CD4-positive, alpha-beta T cell (primary cell): ENCODE results near the gene VPS37C. TPM values are rescaled to one million over a fixed set of nuclear protein-coding genes. Genes with fewer than 3 reads are reported as not detected.

Experiments
- ATAC-seq: fragments of 200-7000 bp; cut with Tn5 transposase; one replicate; pipeline ENCODE4 v1.10.0; 2022; ENCODE audit warnings: mild to moderate bottlenecking; ENCODE audit not compliant: poor library complexity
- CTCF ChIA-PET: fragments of 350-600 bp; sonication (Branson Sonifier 250); formaldehyde crosslinking; loops from one replicate; lab custom pipeline; 2021; ENCODE audit warnings: antibody characterized with exemption, inconsistent platforms; lab: Charles Lee
- POLR2A ChIA-PET: fragments of 350-600 bp; sonication (Branson Sonifier 250); formaldehyde crosslinking; loops from one replicate; lab custom pipeline; 2021; ENCODE audit warnings: antibody characterized with exemption, inconsistent platforms; lab: Charles Lee
- DNase-seq, 14 experiments: peaks; one replicate each; pipeline ENCODE4 v3.0.0-alpha.2; 2013 to 2020; ENCODE audit warnings: mixed read lengths in 2 of 14
- H3K27ac ChIP-seq, 2 donors: one replicate each; pipeline versions ENCODE4 v1.5.1 to v1.7.0; 2013; ENCODE audit warnings: low read length in 2 of 2, low read depth in 1 of 2, mild to moderate bottlenecking in 1 of 2
- H3K27me3 ChIP-seq, 2 experiments: 1 replicate in 1 of 2; 2 replicates in 1 of 2; pipeline versions ENCODE4 v1.6.1 to v1.7.0; 2013; ENCODE audit warnings: low read length in 2 of 2, control low read depth in 1 of 2, mild to moderate bottlenecking in 1 of 2, moderate library complexity in 1 of 2; ENCODE audit not compliant: insufficient read depth in 2 of 2, control insufficient read depth in 1 of 2
- H3K36me3 ChIP-seq: one replicate; pipeline ENCODE4 v1.6.1; 2013; ENCODE audit warnings: low read length, control low read depth; ENCODE audit not compliant: insufficient read depth
- H3K4me1 ChIP-seq: one replicate; pipeline ENCODE4 v1.6.1; 2013; ENCODE audit warnings: low read length, control low read depth; ENCODE audit not compliant: insufficient read depth
- H3K4me3 ChIP-seq: one replicate; pipeline ENCODE4 v1.5.1; 2013; ENCODE audit warnings: mild to moderate bottlenecking, low read length, moderate library complexity
- H3K9me3 ChIP-seq, 2 experiments: 1 replicate in 1 of 2; 2 replicates in 1 of 2; pipeline versions ENCODE4 v1.6.1 to v1.7.0; 2013; ENCODE audit warnings: low read length in 2 of 2, mild to moderate bottlenecking in 2 of 2, control low read depth in 1 of 2, moderate library complexity in 1 of 2; ENCODE audit not compliant: control insufficient read depth in 1 of 2, insufficient read depth in 1 of 2
- H3K27ac Mint-ChIP-seq: one replicate; pipeline ENCODE4 v1.8.0; 2020; ENCODE audit warnings: mixed read lengths
- H3K27me3 Mint-ChIP-seq: one replicate; pipeline ENCODE4 v1.8.0; 2021; ENCODE audit warnings: mixed read lengths
- H3K36me3 Mint-ChIP-seq: one replicate; pipeline ENCODE4 v1.8.0; 2021; ENCODE audit warnings: low read depth, mixed read lengths
- H3K4me1 Mint-ChIP-seq: one replicate; pipeline ENCODE4 v1.8.0; 2021; ENCODE audit warnings: low read depth, mixed read lengths
- H3K4me3 Mint-ChIP-seq: one replicate; pipeline ENCODE4 v1.8.0; 2020; ENCODE audit warnings: mild to moderate bottlenecking, mixed read lengths
- H3K9me3 Mint-ChIP-seq: one replicate; pipeline ENCODE4 v1.8.0; 2020; ENCODE audit warnings: mixed read lengths
- intact Hi-C, 2 experiments: fragments of 100-400 bp; cut with DNase I in 1 of 2; cut with micrococcal nuclease in 1 of 2; formaldehyde crosslinking; loops; one replicate each; pipeline versions ENCODE4 v1.15.1 to v1.9.0; 2023 to 2025; cut with DNase I, micrococcal nuclease
- total RNA-seq, 174 experiments: library from RNA in 2 of 174; stranded (reverse) in 2 of 174; gene quantifications; one replicate each; pipeline ENCODE4 v1.2.3 and lab custom pipeline; 2021 to 2026
- TF ChIP-seq, protein P1 (sequence below): fragments of 200-600 bp; IDR thresholded peaks from one replicate; pipeline ENCODE4 v1.8.0; 2022; ENCODE audit warnings: antibody characterized with exemption, mild to moderate bottlenecking

The VPS37C gene
- total RNA-seq, 2 experiments from 2014 or later = 1.8 to 2.0 TPM

DNA sequence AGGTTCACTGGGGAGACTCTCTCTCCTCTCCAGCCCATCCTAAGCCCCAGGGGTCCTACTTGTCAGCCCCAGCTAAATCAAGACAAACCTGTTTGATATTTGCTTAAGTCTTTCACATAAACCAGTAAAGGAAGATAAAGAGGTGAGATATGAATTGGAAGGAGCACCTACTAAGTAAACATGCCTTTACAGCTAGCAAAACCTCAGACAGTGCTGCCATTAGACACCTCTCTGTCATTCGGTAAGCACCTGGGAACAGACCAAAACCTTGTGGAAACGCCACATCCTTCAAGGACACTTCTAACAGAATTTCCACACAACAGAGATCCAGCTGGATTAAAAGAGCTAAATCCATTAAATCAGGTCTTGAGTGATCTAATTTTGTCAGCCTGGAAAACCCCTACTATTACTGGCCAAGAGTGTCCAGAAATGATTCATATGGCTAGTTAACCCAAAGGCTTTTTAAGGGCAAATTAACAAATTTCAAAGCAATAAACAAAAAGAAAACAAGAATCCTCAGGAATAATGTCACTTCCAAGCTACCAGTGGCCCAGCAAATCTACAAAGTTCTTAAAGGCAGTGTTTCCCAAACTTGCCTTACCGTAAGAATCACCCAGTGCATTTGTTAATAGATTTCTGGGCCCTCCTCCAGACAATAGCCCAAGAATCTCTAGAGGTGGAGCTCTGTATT, 2.4 kb downstream of the VPS37C start:
- intact Hi-C loops = no loop called here
- peaks cover 5 to 15% of the 10 kb centered on the region in 2 experiments for H3K9me3 ChIP-seq
- ChIA-PET CTCF (interaction anchor here (0.9 to 2.1 kb wide), 3 partner anchors 28 to 260 kb away, joined by 3 to 7 read pairs (median 3); no protein-coding TSS in a partner anchor), POLR2A (interaction anchor here (2.2 kb wide), 1 partner anchor 30 kb away, joined by 5 read pairs; no protein-coding TSS in a partner anchor)
- TF ChIP-seq, protein P1, sequence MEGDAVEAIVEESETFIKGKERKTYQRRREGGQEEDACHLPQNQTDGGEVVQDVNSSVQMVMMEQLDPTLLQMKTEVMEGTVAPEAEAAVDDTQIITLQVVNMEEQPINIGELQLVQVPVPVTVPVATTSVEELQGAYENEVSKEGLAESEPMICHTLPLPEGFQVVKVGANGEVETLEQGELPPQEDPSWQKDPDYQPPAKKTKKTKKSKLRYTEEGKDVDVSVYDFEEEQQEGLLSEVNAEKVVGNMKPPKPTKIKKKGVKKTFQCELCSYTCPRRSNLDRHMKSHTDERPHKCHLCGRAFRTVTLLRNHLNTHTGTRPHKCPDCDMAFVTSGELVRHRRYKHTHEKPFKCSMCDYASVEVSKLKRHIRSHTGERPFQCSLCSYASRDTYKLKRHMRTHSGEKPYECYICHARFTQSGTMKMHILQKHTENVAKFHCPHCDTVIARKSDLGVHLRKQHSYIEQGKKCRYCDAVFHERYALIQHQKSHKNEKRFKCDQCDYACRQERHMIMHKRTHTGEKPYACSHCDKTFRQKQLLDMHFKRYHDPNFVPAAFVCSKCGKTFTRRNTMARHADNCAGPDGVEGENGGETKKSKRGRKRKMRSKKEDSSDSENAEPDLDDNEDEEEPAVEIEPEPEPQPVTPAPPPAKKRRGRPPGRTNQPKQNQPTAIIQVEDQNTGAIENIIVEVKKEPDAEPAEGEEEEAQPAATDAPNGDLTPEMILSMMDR = no peak
- no peaks in the 10 kb centered on the region for H3K27me3 ChIP-seq
- no peak overlapping the region for H3K4me3 ChIP-seq
- peaks cover 54% of the 10 kb centered on the region for H3K4me1 Mint-ChIP-seq
- peak overlapping the region; percentile 50 for H3K4me3 Mint-ChIP-seq
- H3K27me3 Mint-ChIP-seq = no peaks in the 10 kb centered on the region
- peak overlapping the region; percentile 40 for H3K27ac Mint-ChIP-seq
- H3K27ac ChIP-seq = no peak overlapping the region
- ATAC-seq (no peak), DNase-seq (peak in 2 of 14 experiments; percentile 24 to 34)
- peaks cover 35% of the 10 kb centered on the region for H3K36me3 Mint-ChIP-seq
- peaks cover 20% of the 10 kb centered on the region for H3K4me1 ChIP-seq
- peaks cover 5% of the 10 kb centered on the region for H3K9me3 Mint-ChIP-seq
- H3K36me3 ChIP-seq = no peaks in the 10 kb centered on the region

DNA sequence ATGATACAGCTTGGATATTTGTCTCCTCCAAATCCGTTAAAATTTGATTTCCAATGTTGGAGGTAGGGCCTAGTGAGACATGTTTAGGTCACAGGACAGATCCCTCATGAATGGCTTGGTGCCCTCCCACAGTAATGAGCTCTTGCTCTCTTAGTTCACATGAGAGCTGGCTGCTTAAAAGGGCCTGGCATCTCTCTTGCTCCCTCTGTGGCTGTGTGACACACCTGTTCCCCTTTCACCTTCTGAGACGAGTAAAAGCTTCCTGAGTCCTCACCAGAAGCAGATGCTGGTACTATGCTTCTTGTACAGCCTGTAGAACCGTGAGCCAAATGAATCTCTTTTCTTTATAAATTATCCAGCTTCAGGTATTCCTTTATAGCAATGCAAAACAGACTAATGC, 3.5 kb downstream of the VPS37C start:
- Mint-ChIP-seq H3K27me3 (no peaks in the 10 kb centered on the region), H3K4me3 (no peak overlapping the region), H3K9me3 (peaks cover 5% of the 10 kb centered on the region), H3K27ac (no peak overlapping the region), H3K36me3 (peaks cover 36% of the 10 kb centered on the region), H3K4me1 (peaks cover 49% of the 10 kb centered on the region)
- POLR2A ChIA-PET = interaction anchor here (0.7 to 0.8 kb wide), 2 partner anchors 16 to 175 kb away, joined by 3 to 4 read pairs; no protein-coding TSS in a partner anchor
- Histone ChIP-seq H3K4me1 (peaks cover 20% of the 10 kb centered on the region), H3K4me3 (no peak overlapping the region), H3K36me3 (no peaks in the 10 kb centered on the region), H3K9me3 (peaks cover 5 to 15% of the 10 kb centered on the region in 2 experiments), H3K27me3 (no peaks in the 10 kb centered on the region), H3K27ac (no peak overlapping the region)
- no peak for ATAC-seq
- TF ChIP-seq, protein P1 = peak; percentile 25
- CTCF ChIA-PET = interaction anchor here (1.2 to 2.1 kb wide), 2 partner anchors 30 to 213 kb away, joined by 3 to 7 read pairs; no protein-coding TSS in a partner anchor
- DNase-seq = peak in 2 of 14 experiments; percentile 29 to 36
- intact Hi-C loops = no loop called here

DNA sequence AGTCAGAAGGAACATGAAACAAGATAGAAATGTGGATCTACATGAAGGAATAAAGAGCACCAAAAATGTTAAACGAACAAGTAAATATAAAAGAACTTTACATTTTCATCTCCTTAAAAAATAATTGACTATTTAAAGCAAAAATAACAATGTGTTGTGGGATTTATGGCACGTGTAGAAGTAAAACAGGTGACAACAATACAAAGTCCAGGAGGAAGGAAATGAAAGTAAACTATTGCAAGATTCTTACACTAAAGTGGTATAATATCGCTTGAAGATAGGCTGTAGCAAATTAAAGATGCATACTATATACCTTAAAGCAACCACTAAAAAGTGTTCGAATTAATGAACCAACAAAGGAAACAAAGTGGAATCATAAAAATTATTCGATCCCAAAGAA, 5.5 kb downstream of the VPS37C start:
- POLR2A ChIA-PET = no interaction called here
- H3K27ac ChIP-seq = no peak overlapping the region
- H3K4me1 ChIP-seq = peaks cover 9% of the 10 kb centered on the region
- H3K36me3 ChIP-seq = peaks cover 7% of the 10 kb centered on the region
- TF ChIP-seq, protein P1 = no peak
- DNase-seq (no peak), ATAC-seq (no peak)
- intact Hi-C loops = no loop called here
- H3K4me1 Mint-ChIP-seq = peaks cover 32% of the 10 kb centered on the region
- H3K27me3 ChIP-seq = no peaks in the 10 kb centered on the region
- H3K9me3 ChIP-seq = peaks cover 5 to 15% of the 10 kb centered on the region in 2 experiments
- H3K4me3 ChIP-seq = no peak overlapping the region
- H3K9me3 Mint-ChIP-seq = peaks cover 5% of the 10 kb centered on the region
- CTCF ChIA-PET = no interaction called here
- no peak overlapping the region for H3K27ac Mint-ChIP-seq
- peaks cover 30% of the 10 kb centered on the region for H3K36me3 Mint-ChIP-seq
- H3K4me3 Mint-ChIP-seq = no peak overlapping the region
- no peaks in the 10 kb centered on the region for H3K27me3 Mint-ChIP-seq
